Loucy (cell line): ENCODE measurements around the gene MRTFA.

Source experiments
- H2AFZ ChIP-seq: fragments of 200-600 bp; sonication (generic); 2 replicates; pipeline ENCODE4 v1.6.0; 2016; ENCODE audit warnings: antibody characterized with exemption, mild to moderate bottlenecking, low read length, moderate library complexity
- H3F3A ChIP-seq: fragments of 200-600 bp; 2 replicates; pipeline ENCODE4 v1.6.0; 2016; ENCODE audit warnings: antibody characterized with exemption, low read depth, mild to moderate bottlenecking
- H3K27me3 ChIP-seq: fragments of 200-600 bp; sonication (generic); 2 replicates; pipeline ENCODE4 v1.6.1; 2014; ENCODE audit warnings: low read length, mild to moderate bottlenecking; ENCODE audit not compliant: insufficient read depth, poor library complexity, severe bottlenecking
- H3K36me3 ChIP-seq: fragments of 200-600 bp; sonication (generic); 2 replicates; pipeline ENCODE4 v1.6.1; 2016; ENCODE audit warnings: low read length; ENCODE audit not compliant: insufficient read depth
- H3K4me1 ChIP-seq: fragments of 200-600 bp; sonication (generic); 2 replicates; pipeline ENCODE4 v1.5.1; 2014; ENCODE audit warnings: low read length, mild to moderate bottlenecking; ENCODE audit not compliant: insufficient read depth, poor library complexity, severe bottlenecking
- H3K4me2 ChIP-seq: fragments of 200-600 bp; sonication (generic); 2 replicates; pipeline ENCODE4 v1.6.0; 2014; ENCODE audit warnings: antibody characterized with exemption, low read length, low read depth, mild to moderate bottlenecking; ENCODE audit not compliant: poor library complexity, severe bottlenecking
- H3K4me3 ChIP-seq: fragments of 200-600 bp; sonication (generic); 2 replicates; pipeline ENCODE4 v1.5.1; 2014; ENCODE audit warnings: low read length, mild to moderate bottlenecking, mixed read lengths; ENCODE audit not compliant: poor library complexity, severe bottlenecking
- H3K79me2 ChIP-seq: fragments of 200-600 bp; sonication (generic); 2 replicates; pipeline ENCODE4 v1.6.1; 2014; ENCODE audit warnings: low read length; ENCODE audit not compliant: insufficient read depth
- H3K9ac ChIP-seq: fragments of 200-600 bp; sonication (generic); 2 replicates; pipeline ENCODE4 v1.6.0; 2014; ENCODE audit warnings: mild to moderate bottlenecking, low read depth, low read length, moderate library complexity; ENCODE audit not compliant: poor library complexity, severe bottlenecking
- H3K9me2 ChIP-seq: fragments of 200-600 bp; sonication (generic); replicated peaks from 2 replicates; pipeline ENCODE4 v1.6.1; 2016; ENCODE audit warnings: low read depth, low read length, mixed read lengths
- H3K9me3 ChIP-seq: fragments of 200-600 bp; sonication (generic); 2 replicates; pipeline ENCODE4 v1.6.1; 2014; ENCODE audit warnings: mild to moderate bottlenecking, antibody characterized with exemption, low read length, low read depth; ENCODE audit not compliant: insufficient read depth
- H4K20me1 ChIP-seq: fragments of 200-600 bp; sonication (generic); 2 replicates; pipeline ENCODE4 v1.6.0; 2014; ENCODE audit warnings: antibody characterized with exemption, low read length, mild to moderate bottlenecking; ENCODE audit not compliant: insufficient read depth, poor library complexity, severe bottlenecking
- CTCF ChIP-seq: fragments of 200-600 bp; sonication (generic); conservative IDR thresholded peaks from 2 replicates; pipeline ENCODE4 v1.5.1; 2014; ENCODE audit warnings: mild to moderate bottlenecking, antibody characterized with exemption, low read length
- EZH2phosphoT487 ChIP-seq: fragments of 200-600 bp; IDR thresholded peaks from 2 replicates; pipeline ENCODE4 v1.6.1; 2018; ENCODE audit warnings: antibody characterized with exemption, mild to moderate bottlenecking, moderate library complexity, borderline replicate concordance

The MRTFA gene

DNA sequence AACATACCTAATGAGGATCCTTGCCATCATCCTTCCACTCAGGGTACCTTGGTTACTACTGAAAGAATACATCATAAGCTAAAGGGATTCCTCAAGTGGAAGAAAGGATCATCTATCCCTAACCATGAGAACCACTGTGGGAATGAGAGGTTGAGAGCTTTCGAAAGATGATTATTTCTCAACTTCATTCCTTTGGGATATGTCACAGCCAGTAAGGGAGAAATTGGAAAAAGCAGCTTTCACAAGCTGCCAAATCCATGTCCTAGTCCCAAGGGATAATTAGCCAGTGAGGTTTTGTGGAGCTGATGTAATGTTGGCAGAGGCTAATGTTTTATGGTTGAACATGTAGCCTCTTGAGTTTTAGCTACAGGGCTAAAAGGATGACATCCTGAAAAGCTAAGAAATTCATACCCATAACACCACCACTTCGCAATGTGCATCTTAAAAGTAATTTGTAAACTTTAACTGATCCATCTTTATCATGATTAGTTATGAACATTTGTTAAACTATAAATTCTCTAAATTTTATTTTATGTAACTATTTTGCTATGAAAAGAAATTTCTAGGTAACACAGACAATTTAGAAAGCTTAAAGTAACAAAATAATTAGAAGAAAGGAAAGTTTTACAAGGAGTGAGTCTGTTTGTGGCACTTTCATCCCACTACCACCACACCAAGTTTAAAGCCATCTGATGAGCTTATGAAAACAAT, 123.9 kb downstream of the MRTFA start:
- no peaks in the 10 kb centered on the region for H3F3A ChIP-seq

GRCh38 chr22:40511604-40512003, 124.9 kb downstream of the MRTFA start:
- Histone ChIP-seq H3K4me1 (no peaks in the 10 kb centered on the region), H3K27me3 (no peaks in the 10 kb centered on the region), H3K9me2 (no peaks in the 10 kb centered on the region), H3K79me2 (peaks cover 3% of the 10 kb centered on the region; the same call in 1 of the 2 replicates), H3K4me2 (no peak overlapping the region), H4K20me1 (no peaks in the 10 kb centered on the region), H3K4me3 (no peak overlapping the region), H3K9me3 (no peaks in the 10 kb centered on the region), H2AFZ (no peak overlapping the region), H3K9ac (no peak overlapping the region), H3K36me3 (no peaks in the 10 kb centered on the region; the same call in 1 of the 2 replicates), H3F3A (no peaks in the 10 kb centered on the region)
- TF ChIP-seq CTCF, result 0 out of 2 replicates have a peak, but pooled peaks have one; percentile 14
- no peak for TF ChIP-seq EZH2phosphoT487

More for the DNA sequence above, 123.9 kb downstream of the MRTFA start:
- Histone ChIP-seq H3K4me3 (no peak overlapping the region), H3K9me2 (no peaks in the 10 kb centered on the region), H3K27me3 (no peaks in the 10 kb centered on the region), H2AFZ (no peak overlapping the region), H4K20me1 (no peaks in the 10 kb centered on the region), H3K4me1 (no peaks in the 10 kb centered on the region), H3K36me3 (no peaks in the 10 kb centered on the region; the same call in none of the 2 replicates), H3K9ac (no peak overlapping the region), H3K4me2 (no peak overlapping the region), H3K79me2 (peaks cover 3% of the 10 kb centered on the region; the same call in 1 of the 2 replicates), H3K9me3 (no peaks in the 10 kb centered on the region)
- TF ChIP-seq EZH2phosphoT487 (no peak), CTCF (no peak)

DNA sequence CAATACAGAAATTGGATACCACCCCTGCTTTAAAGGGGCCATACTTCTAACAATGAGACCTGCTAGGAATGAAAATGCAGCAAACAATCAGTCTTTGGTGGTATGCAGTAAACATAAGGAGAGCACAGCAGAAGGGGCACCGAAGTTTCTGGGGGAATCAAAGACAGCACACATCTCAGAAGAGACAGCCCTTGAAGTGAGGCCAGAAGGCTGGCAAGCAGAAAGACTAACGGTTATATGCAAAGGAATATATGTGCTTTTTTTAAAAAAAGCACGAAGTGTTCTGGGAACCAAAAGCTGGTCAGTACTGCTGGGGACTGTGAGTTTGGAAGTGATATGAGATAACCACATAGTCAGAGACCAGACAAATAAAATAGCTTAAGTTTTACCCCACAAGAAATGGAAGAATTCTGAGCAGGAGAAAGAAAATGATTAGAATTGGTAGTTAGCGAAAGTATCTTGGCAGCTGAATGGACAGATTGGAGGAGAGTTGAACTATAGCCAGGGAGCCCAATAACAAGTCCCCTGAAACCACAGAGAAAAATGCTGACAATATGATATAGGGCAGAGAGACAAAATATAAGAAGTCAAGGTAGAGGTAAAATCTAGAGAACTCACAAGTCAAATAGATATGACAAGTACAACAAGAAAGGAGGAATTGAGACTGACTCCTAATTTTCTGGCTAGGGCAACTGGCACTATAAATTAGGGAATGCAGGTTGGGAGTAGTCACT, 125.7 kb downstream of the MRTFA start:
- Histone ChIP-seq H3K4me1 (no peaks in the 10 kb centered on the region), H3K4me3 (no peak overlapping the region), H3K9ac (no peak overlapping the region), H3K27me3 (no peaks in the 10 kb centered on the region), H2AFZ (no peak overlapping the region), H3K4me2 (no peak overlapping the region), H3K9me3 (no peaks in the 10 kb centered on the region), H4K20me1 (no peaks in the 10 kb centered on the region), H3K79me2 (peaks cover 3% of the 10 kb centered on the region; the same call in 1 of the 2 replicates), H3K36me3 (no peaks in the 10 kb centered on the region), H3K9me2 (no peaks in the 10 kb centered on the region), H3F3A (no peaks in the 10 kb centered on the region)
- no peak for TF ChIP-seq CTCF
- TF ChIP-seq EZH2phosphoT487, result no peak
